Measurements from ENCODE around the gene SMARCAD1.
A peak's percentile ranks its signal among the peaks of the same experiment; 100 is the strongest.

DNA sequence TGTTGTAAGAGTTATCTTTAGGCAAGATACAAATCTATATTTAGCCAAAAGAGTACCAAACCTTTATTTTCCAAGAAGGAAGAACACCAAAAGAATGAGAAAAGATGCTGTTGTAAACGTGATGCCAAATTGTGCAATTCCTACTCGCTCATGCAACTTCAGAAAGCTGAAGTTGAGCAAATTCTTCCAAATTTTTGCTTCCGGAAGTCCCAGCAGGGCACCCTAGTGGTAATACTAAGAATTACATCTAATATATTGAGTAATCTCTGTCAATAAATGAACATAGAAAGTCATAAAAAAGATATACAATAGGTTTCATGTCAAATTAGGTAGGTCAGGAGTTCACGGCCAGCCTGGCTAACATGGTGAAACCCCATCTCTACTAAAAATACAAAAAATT is 36.0 kb upstream of the SMARCAD1 start:
- TF ChIP-seq EZH2 (IDR thresholded peaks at IDR 0.05; ENCODE audit: low read length), result no peak
- TF ChIP-seq, protein P1, sequence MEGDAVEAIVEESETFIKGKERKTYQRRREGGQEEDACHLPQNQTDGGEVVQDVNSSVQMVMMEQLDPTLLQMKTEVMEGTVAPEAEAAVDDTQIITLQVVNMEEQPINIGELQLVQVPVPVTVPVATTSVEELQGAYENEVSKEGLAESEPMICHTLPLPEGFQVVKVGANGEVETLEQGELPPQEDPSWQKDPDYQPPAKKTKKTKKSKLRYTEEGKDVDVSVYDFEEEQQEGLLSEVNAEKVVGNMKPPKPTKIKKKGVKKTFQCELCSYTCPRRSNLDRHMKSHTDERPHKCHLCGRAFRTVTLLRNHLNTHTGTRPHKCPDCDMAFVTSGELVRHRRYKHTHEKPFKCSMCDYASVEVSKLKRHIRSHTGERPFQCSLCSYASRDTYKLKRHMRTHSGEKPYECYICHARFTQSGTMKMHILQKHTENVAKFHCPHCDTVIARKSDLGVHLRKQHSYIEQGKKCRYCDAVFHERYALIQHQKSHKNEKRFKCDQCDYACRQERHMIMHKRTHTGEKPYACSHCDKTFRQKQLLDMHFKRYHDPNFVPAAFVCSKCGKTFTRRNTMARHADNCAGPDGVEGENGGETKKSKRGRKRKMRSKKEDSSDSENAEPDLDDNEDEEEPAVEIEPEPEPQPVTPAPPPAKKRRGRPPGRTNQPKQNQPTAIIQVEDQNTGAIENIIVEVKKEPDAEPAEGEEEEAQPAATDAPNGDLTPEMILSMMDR (optimal IDR thresholded peaks at IDR 0.05 in 1 of 3, IDR thresholded peaks at IDR 0.05 in 1 of 3, conservative IDR thresholded peaks at IDR 0.05 in 1 of 3; ENCODE audit: extremely low read depth in 1 of 3, insufficient read depth in 2 of 3, low read length in 3 of 3), result peak in 2 of 3 experiments; percentile 27 to 36

All from keratinocyte (primary cell).